ENCODE results near the gene SLC44A5. TPM values are rescaled to one million over a fixed set of nuclear protein-coding genes. Genes with fewer than 3 reads are reported as not detected.

Gene SLC44A5
- total RNA-seq, 1 donor = under 0.01 TPM

DNA sequence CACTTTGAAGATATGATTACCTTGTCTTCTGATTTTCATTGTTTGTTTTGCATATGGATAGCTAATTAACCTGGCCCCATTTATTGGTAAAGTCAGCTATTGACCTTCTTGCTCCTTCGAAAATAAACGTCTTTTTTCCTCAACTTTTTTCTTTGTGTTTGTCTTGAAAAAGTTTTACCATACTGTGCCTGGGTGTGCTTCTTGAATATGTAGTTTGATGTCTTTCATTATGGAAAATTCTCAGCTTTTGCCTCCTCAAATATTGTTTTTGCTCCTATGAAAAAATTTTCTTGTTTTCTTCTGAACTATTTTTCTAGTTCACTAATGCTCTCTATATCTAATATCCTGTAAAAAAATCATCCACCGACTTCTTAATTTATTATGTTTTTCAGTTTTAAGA, 451.8 kb downstream of the SLC44A5 start:
- TF ChIP-seq, protein P1, sequence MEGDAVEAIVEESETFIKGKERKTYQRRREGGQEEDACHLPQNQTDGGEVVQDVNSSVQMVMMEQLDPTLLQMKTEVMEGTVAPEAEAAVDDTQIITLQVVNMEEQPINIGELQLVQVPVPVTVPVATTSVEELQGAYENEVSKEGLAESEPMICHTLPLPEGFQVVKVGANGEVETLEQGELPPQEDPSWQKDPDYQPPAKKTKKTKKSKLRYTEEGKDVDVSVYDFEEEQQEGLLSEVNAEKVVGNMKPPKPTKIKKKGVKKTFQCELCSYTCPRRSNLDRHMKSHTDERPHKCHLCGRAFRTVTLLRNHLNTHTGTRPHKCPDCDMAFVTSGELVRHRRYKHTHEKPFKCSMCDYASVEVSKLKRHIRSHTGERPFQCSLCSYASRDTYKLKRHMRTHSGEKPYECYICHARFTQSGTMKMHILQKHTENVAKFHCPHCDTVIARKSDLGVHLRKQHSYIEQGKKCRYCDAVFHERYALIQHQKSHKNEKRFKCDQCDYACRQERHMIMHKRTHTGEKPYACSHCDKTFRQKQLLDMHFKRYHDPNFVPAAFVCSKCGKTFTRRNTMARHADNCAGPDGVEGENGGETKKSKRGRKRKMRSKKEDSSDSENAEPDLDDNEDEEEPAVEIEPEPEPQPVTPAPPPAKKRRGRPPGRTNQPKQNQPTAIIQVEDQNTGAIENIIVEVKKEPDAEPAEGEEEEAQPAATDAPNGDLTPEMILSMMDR (IDR thresholded peaks at IDR 0.05; ENCODE audit: insufficient read depth, low read depth, low read length) = no peak
- no peak overlapping the region for H3K4me3 ChIP-seq (ENCODE audit: low read depth, low read length)

More for the DNA sequence above, 451.8 kb downstream of the SLC44A5 start:
- DNase-seq (ENCODE audit: low read depth) = no peak

Small RNA genes lying within 50 kb of the gene (small RNA-seq; reads per million reads assigned to genes)
- gene RNU6-503P (not detected), gene RNU6-622P (not detected)

Other genes with a start within 250 kb of the SLC44A5 start
- 27.1 and 31.5 TPM in 2 replicates for gene ACADM, start 113.6 kb upstream of the SLC44A5 start, total RNA-seq
- gene RABGGTB, start 175.1 kb upstream of the SLC44A5 start, total RNA-seq = 83.8 and 91.5 TPM in 2 replicates
- under 0.01 and 0.43 TPM in 2 replicates for gene MSH4, start 185.8 kb upstream of the SLC44A5 start, total RNA-seq

Data from fibroblast of villous mesenchyme (primary cell).